ENCODE measurements around the gene NUDT9. TPM values are rescaled to one million over a fixed set of nuclear protein-coding genes. Genes with fewer than 3 reads are reported as not detected.
A peak's percentile ranks its signal among the peaks of the same experiment; 100 is the strongest.
"Not testable (repeated sequence)": the region's sequence is repeated elsewhere in the genome, so short reads cannot be mapped to it uniquely, and the experiment has no call there.

NUDT9 gene
- total RNA-seq, 2 donors from 2014 or later = 27.8 to 35.9 TPM

DNA sequence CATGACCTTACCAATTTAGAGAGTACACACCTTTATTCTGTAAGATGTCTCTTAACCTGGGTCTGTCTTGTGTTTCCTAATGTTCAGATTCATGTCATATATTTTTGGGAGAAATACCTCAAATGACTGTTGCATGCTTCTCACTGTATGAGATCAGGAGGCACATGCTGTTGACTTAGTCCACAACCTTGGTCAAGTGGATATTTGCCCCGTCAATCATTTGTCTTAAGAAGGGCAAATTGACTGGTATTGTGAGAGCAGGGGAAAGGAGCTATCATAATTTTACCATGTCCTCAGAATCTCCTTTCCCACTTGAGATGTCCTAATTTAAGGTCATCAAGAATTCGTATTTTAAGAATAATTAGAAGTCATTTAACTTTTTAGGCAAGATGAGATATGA is 11.0 kb downstream of the NUDT9 start:
- DNase-seq = no peak
- no peak for ATAC-seq
- intact Hi-C loops (cut with DNase I, micrococcal nuclease) = no loop called here

DNA sequence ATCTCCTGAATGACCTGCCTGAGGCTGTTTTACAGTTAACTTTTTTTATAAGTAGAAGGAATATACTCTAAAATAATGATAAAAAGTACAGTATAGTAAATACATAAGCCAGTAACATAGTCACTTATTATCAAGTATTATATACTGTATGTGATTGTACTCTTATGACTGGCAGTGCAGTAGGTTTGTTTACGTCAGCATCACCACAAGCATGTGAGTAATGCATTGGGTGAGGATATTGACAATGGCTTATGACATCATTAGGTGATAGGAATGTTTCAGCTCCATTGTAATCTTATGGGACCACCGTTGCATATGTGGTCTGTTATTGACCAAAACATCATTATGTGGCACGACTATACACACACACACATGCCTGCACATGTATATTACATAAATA is 20.5 kb downstream of the NUDT9 start:
- ATAC-seq = no peak
- DNase-seq = no peak
- intact Hi-C loops (cut with DNase I, micrococcal nuclease) = no loop called here

DNA sequence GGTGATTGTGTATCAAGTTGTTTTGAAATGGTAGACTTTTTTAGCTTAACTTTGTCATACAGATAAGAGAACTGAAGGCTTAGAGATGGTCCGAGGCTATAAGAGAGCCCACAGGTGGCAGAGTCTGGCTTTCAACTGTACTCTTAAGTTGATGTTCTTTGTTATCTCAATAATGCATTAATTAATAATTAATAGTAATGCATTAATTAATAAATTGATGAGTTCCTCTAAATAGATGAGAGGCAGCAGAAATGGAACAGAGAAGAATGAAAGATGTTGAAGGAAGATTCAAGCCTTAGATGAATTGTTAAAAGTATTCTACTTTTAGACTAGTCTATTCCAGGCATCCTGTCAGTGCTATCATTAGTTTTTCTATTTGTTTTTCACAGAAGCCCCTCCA is 22.4 kb downstream of the NUDT9 start:
- DNase-seq (no peak), ATAC-seq (no peak)
- intact Hi-C loops (cut with DNase I, micrococcal nuclease) = no loop called here

DNA sequence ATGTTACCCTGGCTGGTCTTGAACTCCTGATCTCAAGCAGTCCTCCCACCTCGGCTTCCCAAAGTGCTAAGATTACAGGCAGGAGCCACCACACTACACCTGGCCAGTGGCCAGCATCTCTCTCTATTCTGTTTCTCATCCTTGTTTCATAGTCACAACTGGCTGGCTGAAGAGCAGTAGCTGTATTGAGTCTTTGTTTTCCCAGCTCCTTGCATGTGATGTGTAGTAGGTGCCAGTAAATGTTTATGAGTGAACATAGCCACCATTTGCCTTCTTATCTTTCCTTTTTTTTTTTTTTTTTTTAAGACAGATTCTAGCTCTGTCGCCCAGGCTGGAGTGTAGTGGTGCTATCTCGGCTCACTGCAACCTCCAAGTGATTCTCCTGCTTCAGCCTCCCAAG is 23.6 kb downstream of the NUDT9 start:
- ATAC-seq = peak; percentile 70
- intact Hi-C loops (cut with DNase I, micrococcal nuclease) = no loop called here
- DNase-seq = no peak

DNA sequence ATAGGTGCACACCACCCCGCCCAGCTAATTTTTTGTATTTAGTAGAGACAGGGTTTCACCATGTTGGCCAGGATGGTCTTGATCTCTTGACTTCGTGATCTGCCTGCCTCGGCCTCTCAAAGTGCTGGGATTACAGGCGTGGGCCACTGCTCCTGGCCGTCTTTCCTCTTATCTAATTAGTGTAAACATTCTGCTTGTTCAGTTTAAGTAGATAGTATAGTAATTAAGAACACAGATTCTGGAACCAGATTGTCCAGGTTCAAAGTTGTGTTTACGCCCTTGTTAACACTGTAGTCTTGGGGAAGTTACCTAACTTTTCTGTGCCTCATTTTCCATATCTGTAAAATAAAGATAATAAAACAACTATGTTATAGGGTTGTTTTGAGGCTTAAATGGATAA is 24.0 kb downstream of the NUDT9 start:
- ATAC-seq (peak; percentile 95), DNase-seq (peak in 1 of 2 donors; percentile 24)
- intact Hi-C loops (cut with DNase I, micrococcal nuclease) = not testable (repeated sequence)

DNA sequence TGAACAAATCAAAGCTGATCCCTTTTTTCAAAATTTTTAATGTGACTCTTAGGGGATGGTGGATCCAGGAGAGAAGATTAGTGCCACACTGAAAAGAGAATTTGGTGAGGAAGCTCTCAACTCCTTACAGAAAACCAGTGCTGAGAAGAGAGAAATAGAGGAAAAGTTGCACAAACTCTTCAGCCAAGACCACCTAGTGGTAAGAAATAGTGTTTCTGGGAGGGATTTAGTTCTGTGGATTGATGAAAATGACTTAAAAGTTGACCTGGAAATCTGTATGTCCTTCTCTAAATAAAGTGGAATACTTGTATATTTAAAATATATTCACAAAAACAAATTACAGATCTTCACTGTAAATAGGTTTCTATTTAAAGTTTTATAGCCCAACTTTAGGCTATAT is 29.2 kb downstream of the NUDT9 start:
- no peak for DNase-seq
- no peak for ATAC-seq
- intact Hi-C loops (cut with DNase I, micrococcal nuclease) = no loop called here

DNA sequence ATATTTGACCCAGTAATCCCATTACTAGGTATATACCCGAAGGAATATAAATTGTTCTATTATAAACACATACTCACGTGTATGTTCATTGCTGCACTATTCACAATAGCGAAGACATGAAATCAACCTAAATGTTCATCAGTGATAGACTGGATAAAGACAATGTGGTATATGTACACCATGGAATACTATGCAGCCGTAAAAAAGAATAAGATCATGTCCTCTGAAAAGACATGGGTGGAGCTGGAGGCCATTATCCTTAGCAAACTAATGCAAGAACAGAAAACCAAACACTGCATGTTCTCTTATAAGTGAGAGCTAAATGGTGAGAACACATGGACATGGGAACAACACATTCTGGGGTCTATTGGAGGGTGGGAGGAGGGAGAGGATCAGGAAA is 36.5 kb downstream of the NUDT9 start:
- DNase-seq = no peak
- intact Hi-C loops (cut with DNase I, micrococcal nuclease) = no loop called here
- no peak for ATAC-seq

DNA sequence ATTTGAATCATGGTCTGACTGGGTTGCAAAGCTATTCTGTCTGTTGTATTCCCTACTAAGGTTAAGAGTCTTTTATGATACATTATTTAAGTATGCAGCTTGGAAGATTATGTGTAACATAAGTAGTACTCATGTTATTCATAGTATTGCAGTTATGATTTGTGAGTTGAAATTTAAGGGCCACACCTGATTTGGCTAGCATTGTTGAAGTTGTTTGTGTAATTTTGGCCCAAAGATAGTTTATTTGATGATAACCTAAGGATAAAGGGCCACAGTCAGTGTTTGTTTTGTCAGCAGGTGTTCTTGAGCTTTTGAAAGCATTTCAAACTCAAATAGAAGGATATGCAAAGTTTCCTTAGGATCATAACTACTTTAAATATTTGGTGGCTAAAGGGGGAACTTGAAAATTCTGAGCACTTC is 38.9 kb downstream of the NUDT9 start:
- DNase-seq (no peak), ATAC-seq (peak; percentile 46)
- intact Hi-C loops (cut with DNase I, micrococcal nuclease) = loop anchor here in 1 of 2 donors (5.0 kb wide), 1 partner anchor 84 kb away; no protein-coding TSS in a partner anchor

DNA sequence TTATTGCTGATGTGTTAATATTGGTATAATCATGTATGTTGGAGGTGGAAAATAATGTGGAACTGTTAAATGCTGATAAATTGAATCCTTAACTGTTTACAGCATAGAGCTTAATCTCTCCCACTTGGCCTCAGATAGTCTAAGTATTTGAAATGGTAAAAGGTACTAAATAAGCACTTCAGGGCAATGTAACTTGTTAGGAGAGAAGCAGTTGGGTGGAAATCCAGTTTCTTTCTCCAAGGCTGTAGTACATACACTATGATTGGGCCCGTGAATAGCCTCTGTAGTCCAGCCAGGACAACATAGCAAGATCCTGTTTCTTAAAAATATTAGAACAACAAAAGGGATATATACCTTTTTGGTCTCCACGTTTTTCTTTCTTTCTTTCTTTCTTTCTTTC is 39.7 kb downstream of the NUDT9 start:
- ATAC-seq (no peak), DNase-seq (no peak)

DNA sequence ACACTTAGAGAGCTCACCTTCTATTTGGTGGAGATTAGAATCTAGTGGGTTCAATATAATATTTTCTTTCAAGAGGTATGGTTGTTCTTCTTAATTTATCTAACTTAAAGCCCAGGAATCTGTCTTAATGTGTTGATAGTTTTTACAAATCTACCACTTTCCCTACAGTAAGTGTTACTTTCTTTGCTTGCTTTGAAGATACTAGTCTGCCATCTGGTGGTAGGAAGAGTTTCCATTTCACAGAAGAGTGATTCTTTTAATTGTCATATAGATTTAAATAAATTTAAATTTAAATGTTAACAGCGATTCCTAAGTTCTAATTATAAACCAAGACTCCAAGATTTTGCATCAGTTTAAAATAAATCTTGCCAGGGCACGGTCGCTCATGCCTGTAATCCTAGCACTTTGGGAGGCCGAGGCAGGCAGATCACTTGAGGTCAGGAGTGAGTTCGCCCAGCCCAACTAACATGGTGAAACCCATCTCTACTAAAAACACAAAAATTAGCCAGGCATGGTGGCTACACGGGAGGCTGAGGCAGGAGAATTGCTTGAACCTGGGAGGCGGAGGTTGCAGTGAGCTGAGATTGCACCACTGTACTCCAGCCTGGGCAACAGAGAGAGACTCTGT is 43.5 kb downstream of the NUDT9 start:
- peak; percentile 69 for ATAC-seq
- DNase-seq = no peak
- intact Hi-C loops (cut with DNase I, micrococcal nuclease) = no loop called here

More for the DNA sequence above, 39.7 kb downstream of the NUDT9 start:
- intact Hi-C loops (cut with DNase I, micrococcal nuclease) = loop anchor here in 1 of 2 donors (5.0 kb wide), 1 partner anchor 85 kb away; no protein-coding TSS in a partner anchor

DNA sequence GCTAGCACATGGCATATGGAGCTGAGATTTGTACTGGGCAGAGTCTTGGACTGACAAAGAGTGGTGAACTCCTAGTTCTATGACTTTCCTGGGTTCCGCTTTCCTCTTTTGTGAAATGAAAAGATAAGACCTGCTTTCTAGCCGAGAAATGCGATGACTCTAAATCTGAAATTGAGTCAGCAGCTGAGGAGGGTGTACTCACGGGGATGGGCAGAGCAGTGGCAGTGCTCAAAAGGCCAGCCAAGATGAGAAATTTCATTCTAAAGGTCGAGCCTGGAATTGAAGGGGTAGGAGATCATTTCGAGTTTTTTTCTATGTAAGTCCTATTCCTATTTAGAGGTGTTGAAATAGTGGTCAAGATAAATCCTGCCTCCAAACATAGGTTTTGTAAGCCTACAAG is 47.0 kb downstream of the NUDT9 start:
- no peak for ATAC-seq
- intact Hi-C loops (cut with DNase I, micrococcal nuclease) = no loop called here

DNA sequence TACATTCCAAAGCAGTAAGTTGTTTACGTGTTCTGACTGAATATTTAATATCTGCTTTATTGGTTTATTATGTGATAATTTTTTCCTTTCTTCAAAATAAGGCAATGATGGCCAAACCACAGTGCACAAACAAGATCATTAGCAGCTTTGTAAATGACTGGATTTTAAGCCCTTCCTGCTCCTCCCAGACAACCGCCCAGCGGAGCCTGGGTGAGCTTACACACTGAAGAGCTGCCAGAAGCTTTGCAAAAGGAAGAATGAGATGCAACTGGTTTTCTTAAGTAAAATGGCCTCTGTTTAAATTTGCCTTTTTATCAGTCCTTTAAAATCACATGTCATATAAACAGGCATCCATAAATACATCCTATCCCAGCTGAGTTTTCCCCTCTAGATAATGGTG is 54.6 kb downstream of the NUDT9 start:
- DNase-seq = no peak
- intact Hi-C loops (cut with DNase I, micrococcal nuclease) = no loop called here
- ATAC-seq = no peak

More for the DNA sequence above, 47.0 kb downstream of the NUDT9 start:
- DNase-seq = no peak

DNA sequence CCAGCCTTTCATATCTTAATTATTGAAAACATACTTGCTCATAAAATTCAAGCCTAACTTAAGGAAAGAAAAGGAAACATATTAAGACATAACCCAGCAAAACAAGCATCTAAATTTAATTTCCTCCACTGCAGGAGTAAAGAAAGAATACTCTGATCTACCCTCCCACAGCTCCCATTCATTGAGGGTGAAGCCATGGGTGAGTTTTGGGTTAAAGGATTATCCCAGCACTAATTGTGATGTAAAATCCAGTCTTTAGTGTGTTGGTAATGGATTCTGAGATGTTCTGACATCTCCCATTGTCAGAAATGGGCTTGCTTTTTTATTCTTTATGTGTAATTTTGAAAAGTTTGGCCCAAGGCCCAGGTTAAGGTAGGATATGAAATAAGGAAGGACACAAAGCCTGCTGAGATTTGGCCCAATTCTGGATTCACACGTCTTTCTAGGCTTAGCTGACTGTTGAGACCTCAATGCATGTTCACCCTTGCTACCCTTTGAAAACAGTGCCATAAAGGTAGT is 56.4 kb downstream of the NUDT9 start:
- intact Hi-C loops (cut with DNase I, micrococcal nuclease) = no loop called here
- ATAC-seq (no peak), DNase-seq (no peak)

DNA sequence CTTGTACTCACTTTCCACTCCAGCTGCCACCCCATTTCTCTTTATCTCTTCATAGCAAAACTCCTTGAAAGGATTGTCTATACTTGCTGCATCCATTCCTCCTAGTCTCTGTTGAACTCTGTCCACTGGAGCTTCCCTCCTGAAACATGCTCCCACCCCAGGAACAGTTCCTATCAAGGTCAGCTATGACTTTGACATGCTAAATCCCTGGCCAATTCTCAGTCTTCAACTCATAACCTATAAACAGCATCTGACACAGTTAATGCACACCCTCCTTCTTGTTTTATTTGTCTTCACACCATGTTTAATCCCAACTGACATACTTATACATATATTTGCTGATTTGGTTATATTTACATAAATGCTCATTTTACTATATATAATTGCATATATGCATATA is 59.0 kb downstream of the NUDT9 start:
- DNase-seq (no peak), ATAC-seq (no peak)
- intact Hi-C loops (cut with DNase I, micrococcal nuclease) = no loop called here

DNA sequence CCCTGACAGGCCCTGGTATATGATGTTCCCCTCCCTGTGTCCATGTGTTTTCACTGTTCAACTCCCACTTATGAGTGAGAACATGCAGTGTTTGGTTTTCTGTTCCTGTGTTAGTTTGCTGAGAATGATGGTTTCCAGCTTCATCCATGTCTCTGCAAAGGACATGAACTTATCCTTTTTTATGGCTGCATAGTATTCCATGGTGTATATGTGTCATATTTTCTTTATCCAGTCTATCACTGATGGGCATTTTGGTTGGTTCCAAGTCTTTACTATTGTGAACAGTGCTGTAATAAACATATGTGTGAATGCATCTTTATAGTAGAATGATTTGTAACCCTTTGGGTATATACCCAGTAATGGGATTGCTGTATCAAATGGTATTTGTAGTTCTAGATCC is 60.9 kb downstream of the NUDT9 start:
- ATAC-seq; DNase-seq; intact Hi-C loops (cut with DNase I, micrococcal nuclease): not testable (repeated sequence)

DNA sequence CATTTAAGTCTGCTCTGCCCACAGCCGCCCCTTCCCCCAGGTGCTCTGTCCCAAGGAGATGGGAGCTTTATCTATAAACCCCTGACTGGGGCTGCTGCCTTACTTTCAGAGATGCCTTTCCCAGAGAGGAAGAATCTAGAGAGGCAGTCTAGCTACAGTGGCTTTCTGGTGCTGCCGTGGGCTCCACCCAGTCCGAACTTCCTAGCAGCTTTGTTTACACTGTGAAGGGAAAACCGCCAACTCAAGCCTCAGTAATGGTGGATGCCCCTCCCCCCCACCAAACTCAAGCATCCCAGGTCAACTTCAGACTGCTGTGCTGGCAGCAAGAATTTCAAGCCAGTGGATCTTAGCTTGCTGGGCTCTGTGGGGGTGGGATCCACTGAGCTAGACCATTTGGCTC is 66.3 kb downstream of the NUDT9 start:
- intact Hi-C loops (cut with DNase I, micrococcal nuclease); DNase-seq; ATAC-seq: not testable (repeated sequence)

DNA sequence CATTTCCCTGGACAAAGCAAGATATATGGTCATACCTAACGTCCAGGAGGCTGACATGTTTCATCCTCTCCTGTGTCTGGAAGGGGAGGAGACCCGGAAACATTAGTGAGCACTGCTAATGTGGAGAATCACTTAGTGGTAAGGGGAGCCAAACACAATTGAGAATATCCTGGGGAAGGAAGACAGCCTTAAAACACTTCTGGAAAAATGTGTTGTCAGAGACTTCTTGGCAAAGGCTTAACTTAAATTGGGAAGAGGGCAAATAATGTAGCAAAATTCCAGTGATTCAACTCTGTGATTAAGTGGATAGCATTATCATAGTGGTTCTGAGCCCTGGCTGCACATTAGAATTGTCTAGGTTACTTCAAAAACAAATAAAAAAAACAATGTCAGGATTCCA is 67.3 kb downstream of the NUDT9 start:
- DNase-seq (no peak), ATAC-seq (no peak)
- intact Hi-C loops (cut with DNase I, micrococcal nuclease) = no loop called here

DNA sequence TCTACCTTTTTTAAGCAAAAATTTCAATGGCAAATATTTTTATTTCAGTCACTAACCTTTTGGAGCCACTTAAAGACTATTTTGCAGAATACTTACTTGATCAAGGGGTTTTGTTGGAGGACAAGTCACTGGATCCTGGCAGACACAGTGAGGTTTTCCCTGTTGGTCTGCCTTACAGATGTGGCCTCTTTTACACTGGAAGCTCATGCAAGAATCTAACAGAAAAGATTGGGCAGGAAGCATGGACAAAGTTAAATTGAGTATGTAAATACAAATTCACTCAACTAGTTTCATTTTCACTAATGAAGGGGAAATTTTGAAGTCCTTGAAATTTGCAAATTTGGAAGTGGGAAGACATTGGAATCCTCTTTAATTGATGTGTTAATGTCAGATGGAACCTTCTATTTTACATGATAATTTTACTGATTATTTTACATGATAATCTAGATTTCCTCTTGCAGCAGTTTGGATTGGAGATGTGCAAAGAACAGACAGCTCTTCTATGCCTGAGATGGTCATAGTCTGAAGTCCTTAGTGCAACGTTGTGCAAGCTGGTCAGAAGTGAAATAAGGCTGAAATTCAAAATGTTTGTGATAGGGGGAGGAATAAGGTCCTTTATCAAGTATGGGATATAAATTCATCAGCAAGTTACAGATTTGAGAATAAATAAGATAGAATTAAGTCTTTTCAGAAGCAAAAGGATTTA is 68.4 kb downstream of the NUDT9 start:
- ATAC-seq (no peak), DNase-seq (no peak)
- intact Hi-C loops (cut with DNase I, micrococcal nuclease) = no loop called here

DNA sequence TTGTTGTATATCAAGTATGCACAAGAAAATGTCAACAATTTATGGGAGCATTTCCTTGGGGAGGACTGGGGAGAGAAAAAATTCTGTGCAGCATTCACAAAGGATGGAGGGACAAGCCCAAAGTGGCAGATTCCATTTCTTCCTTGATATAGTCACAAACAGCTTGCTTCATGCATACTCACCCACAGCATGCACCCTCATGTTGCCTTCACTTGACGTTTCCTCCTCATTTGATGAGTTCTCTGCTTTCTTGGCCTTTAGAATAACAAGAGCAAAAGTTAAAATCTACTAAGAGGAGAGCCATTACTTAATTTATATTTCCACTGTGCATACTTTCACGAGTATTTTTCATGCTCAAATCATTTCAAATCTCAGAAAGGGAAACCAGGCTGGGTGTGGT is 69.1 kb downstream of the NUDT9 start:
- intact Hi-C loops (cut with DNase I, micrococcal nuclease) = no loop called here
- no peak for ATAC-seq
- no peak for DNase-seq

DNA sequence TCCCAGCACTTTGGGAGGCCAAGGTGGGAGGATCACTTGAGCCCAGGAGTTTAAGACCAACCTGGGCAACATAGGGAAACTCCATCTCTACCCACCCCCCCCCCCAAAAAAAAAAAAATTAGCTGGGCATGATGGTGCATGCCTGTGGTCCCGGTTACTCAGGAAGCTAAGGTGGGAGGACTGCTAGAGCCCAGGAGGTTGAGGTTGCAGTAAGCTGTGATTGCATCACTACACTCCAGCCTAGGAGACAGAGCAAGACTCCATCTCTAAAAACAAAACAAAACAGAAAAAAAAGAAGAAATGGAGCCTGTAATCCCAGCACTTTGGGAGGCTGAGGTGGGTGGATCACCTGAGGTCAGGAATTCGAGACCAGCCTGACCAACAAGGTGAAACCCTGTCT is 69.5 kb downstream of the NUDT9 start:
- DNase-seq; intact Hi-C loops (cut with DNase I, micrococcal nuclease): not testable (repeated sequence)

More for the DNA sequence above, 69.5 kb downstream of the NUDT9 start:
- ATAC-seq = not testable (repeated sequence)

Measured in left colon (tissue), 2 donors.